HG02981 (cell line): ENCODE measurements around the gene TTLL9.
"Not testable (repeated sequence)": the region's sequence is repeated elsewhere in the genome, so short reads cannot be mapped to it uniquely, and the experiment has no call there.

Experiments used
- ATAC-seq: cut with Tn5 transposase; IDR thresholded peaks from one replicate; pipeline ENCODE4 v1.9.1; 2021; ENCODE audit warnings: mild to moderate bottlenecking, moderate library complexity; ENCODE audit not compliant: unreplicated experiment

The TTLL9 gene

GRCh38 chr20:31869942-31870725, at the start of gene TTLL9, which contains the start of gene DUSP15:
Gene TTLL9 (plus strand): TSS chr20:31870634. CDS start chr20:31871127, 493 bp downstream.
Gene DUSP15 (minus strand): TSS chr20:31870527. CDS start chr20:31870337, 190 bp downstream.
- ATAC-seq = no peak

GRCh38 chr20:31821427-31821826, 49.0 kb upstream of the TTLL9 start:
- no peak for ATAC-seq

- ATAC-seq = no peak
Measured at GRCh38 chr20:31822421-31823330, 47.8 kb upstream of the TTLL9 start.

DNA sequence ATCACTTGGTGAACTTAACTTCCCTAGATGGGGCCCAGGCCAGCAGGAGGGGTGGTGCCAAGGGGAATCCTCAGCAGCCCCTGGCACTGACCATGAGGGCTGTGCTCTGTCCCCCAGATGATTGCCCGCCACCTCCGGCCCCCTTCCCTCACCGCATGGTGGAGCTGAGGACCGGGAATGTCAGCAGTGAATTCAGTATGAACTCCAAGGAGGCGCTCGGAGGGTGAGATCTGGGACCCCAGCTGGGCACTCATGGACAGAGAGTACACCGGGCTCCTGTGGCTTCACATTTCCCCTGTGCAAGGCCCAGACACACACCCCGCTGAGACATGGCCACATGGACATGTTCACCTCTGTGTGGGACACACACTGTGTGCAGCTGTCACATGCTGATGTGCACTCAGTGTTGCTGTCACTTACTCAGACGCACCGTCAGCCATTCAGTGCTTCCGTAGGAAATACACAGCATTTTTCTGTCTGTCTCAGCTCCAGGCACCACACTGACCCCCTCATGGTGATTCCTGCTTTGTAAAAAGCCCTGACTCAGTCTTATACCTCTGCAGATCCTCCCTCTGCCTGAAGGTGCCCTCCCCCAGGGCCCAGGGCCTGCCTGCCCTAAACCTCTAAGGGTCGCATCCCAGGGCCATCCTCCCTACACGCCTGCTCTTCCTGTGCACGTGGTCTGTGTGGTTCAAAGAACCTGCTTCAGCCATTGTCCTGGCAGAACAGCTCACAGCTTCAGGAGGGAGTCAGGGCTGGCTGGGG, 46.9 kb upstream of the TTLL9 start:
- ATAC-seq = no peak

DNA sequence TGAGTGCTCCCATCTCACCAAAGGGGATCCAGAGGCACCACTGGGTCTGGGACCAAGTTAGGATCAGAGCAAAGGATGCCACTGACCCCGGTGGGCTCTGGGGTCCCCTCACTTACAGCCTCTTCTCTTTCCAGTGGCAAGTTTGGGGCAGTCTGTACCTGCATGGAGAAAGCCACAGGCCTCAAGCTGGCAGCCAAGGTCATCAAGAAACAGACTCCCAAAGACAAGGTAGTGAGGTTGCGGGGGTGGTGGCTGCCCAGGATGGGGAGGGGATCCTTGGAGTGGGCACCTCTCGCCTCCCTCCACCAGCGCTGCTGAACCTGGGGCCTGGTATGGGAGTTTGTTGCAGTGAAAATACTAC, 46.3 kb upstream of the TTLL9 start:
- ATAC-seq = no peak

GRCh38 chr20:31824554-31825313, 45.7 kb upstream of the TTLL9 start:
- no peak for ATAC-seq

GRCh38 chr20:31826074-31826473, 44.4 kb upstream of the TTLL9 start:
- no peak for ATAC-seq

DNA sequence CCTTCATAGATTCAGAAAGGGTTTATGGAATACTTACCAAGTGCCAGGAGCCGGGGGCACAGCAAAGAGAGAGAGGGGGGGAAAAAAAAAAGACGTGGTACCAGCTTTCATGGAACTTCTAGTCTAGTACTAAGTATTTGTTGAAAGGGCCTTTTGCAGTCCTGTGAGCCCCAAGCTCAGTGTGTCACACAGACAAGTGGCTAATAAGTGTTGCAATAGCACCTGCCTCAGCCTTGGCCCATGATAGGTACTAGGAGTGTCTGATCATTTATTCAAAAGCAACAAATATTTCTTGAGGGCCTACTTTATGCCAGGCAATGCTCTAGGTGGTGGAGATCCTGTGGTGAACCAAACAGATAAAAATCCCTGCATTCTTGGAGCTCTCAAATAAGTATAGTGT, 43.4 kb upstream of the TTLL9 start:
- no peak for ATAC-seq

DNA sequence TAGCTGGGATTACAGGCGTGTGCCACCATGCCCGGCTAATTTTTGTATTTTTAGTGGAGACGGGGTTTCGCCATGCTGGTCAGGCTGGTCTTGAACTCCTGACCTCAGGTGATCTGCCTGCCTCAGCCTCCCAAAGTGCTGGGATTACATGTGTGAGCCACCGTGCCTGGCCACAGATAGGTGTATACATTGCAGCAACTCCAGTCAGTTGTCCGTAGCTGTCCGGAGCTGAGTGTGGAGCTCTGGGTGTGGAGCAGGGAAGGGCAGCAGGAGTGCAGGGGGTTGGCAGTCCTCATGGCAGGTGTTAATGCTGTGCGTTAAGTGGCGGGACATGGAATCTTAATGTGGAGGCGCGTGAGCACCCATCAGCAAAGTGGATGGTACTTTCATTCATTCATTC, 42.4 kb upstream of the TTLL9 start:
- not testable (repeated sequence) for ATAC-seq

GRCh38 chr20:31829731-31830130, 40.7 kb upstream of the TTLL9 start:
- ATAC-seq = no peak

DNA sequence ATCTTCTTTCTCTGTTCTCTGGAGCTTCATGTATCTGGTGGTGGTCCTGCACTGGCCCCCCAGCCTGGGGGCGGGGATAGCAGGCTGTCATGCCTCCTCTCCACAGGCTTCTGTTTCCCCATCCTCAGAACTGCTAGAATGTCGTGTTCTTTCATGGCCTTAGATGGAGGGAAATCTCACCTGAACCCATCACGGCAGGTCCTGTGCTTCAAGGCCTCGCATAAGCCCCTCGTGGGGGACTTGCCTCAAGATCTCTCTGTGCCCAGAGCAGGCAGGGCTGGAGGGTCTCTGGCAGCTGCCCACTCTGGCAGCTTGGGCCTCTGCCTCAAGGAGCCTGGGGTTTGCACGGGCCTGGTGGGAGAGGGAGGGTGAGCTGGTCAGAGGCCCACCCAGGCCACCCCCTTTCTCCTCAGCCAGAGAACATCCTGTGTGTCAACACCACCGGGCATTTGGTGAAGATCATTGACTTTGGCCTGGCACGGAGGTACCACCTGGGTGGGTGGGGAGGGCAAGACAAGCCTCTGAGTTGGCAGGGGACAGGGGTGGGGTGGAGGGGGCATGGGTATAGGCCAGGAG, 39.9 kb upstream of the TTLL9 start:
- ATAC-seq = no peak

DNA sequence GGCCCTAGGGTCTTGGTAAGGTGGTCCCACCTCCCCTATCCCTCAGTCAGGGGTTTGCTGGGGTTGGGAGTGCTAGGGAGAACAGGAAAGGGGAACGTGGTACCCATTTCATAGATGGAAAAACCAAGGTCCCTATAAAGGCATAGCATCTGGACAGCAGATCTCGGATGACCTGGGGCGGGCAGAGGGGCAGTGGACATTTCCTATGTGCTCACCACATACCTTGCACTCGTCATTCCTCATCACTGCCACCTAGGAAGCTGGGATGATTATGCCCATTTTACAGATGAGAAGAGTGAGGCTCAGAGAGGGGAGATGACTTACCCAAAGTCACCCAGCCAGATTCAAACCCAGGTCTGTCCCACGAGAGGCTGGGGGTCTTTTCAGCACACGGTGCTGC, 39.2 kb upstream of the TTLL9 start:
- no peak for ATAC-seq

DNA sequence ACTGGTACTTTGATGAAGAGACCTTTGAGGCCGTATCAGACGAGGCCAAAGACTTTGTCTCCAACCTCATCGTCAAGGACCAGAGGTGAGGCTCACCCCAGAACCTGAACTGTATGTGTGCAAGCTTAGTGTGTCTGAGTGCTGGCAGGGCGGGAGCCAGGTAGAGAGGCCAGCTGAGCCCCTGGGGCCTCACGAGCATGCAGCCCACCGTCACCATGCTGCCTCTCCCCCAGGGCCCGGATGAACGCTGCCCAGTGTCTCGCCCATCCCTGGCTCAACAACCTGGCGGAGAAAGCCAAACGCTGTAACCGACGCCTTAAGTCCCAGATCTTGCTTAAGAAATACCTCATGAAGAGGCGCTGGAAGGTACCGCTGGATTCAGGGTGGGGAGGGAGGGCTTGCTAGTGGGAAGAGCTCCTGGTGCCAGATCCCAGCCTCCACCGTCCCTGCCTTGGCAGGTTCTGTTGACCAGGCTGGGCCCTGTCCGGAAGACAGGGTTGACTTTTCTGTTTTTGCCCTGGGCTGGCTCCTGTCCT, 38.6 kb upstream of the TTLL9 start:
- no peak for ATAC-seq

DNA sequence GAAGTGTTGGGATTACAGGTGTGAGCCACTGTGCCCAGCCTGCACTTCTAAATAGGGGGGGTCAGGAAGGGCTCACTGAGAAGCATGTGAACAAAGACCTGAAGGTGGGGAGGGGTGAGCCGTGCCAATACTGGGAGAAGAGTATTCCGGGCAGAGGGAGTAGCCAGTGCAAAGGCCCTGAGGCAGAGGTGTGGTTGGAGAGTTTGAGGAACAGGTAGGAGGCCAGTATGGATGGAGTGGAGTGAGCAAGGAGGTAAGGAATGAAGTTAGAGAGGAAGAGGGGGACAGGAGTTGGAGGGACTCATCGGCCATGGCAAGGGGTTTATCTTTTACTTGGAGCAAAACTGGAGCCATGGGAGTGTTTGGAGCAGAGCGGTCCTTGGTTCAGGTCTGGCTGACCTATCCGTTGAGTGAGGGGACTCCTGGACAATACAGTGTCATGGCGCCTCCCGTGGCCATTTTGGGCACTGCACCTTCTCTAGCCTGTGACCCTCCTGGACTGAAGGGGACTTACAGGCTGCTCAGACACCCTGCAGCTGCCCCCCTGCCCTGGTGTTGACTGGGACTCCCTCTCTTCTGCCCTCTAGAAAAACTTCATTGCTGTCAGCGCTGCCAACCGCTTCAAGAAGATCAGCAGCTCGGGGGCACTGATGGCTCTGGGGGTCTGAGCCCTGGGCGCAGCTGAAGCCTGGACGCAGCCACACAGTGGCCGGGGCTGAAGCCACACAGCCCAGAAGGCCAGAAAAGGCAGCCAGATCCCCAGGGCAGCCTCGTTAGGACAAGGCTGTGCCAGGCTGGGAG, 37.1 kb upstream of the TTLL9 start:
- no peak for ATAC-seq

DNA sequence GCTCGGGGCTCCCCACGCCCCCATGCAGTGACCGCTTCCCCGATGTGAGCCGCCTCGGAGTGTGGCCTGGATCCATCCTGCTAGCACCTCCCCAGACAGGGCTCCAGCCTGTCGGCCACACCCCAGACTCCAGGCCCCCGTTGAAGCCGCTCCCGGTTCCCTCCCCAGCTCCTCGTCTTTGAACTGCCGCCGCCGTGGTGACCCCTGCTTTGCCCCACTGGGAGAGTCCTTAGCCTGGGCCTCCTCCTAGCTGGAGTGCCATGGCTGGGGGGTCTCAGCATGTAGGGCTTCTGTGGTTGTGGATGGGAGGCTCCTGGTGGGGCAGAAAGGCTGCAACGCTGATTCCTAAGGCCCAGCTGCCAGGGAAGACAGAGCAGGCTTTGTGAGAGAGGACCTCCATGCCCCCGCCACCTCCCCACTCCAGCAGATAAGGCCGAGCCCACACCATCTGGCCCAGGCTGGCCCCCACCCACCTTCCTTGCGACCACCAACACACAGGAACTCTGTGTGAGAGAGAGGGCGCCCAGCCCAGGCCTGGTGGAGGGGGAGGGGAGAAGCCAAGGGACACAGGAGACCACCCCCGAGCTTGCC, 36.4 kb upstream of the TTLL9 start:
- no peak for ATAC-seq

DNA sequence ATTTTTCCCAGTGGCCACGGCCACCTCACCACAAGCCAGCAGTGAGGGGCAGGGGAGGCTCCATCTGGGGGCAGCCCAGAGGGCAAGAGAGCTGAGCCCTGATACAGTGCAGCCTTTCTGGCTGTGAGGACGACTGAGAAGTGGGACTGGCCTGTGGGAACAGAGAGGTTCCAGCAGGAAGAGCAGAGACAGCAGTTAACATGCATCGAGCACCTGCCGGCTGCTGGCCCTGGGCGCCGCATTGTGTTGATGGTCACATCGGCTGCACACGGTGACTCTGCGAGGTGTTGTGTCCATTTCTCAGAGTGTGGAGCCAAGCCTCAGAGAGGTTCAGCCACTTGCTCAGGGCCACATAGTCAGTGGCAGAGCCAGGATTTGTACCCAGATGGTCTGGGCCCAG, 34.9 kb upstream of the TTLL9 start:
- ATAC-seq = no peak

DNA sequence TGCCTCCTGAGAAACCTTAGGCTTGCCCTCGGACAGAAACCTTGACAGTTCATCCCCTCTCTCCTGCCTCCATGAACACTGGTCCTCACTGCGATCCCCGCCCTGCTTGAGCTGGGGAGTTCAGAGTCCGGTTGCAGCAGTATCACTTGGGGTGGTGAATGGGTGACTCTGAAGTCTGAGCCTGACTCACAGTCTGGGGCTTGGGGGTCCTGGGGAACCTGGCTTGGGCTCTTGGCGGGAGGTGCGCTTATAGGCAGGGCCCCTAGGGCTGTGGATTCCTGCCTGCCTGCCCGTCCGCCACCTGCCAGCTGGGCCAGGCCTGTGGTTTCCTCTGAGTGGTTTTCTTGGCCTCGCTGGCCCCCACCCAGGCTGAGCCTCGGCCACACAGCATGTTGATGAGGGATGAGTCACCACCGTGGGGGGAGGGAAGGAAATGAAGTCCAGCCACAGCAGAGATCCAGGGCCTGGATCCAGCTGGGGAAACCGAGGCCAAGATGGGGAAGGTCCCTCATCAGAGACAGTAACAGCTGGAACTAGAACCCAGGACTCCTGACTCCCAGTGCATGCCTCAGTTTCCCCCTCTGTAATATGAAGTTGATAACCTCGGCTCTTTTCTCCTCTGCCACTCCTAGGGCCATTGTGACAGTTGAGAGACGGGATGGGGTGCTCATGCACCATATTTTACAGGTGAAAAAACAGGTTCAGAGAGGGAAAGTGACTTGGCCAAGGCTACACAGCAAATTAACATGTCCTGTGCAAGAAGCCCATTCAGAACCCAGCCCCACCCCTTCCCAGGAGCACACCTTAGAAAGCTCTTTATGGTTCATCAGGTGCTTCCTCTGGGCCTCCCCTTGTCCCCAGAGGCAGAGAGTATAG, 34.2 kb upstream of the TTLL9 start:
- peak; percentile 66 for ATAC-seq
